GM12865 (cell line): Measurements from ENCODE around the gene UBE3B.

Source experiments
- DNase-seq: peaks from one replicate; pipeline ENCODE4 v3.0.0; 2010; ENCODE audit warnings: low read depth
- H3K4me3 ChIP-seq: 2 replicates; pipeline ENCODE4 v1.5.1; 2011; ENCODE audit warnings: mild to moderate bottlenecking, low read depth, low read length, control low read depth
- TF ChIP-seq, protein P1 (sequence below): IDR thresholded peaks from 2 replicates; pipeline ENCODE4 v1.5.1; 2011; ENCODE audit warnings: low read length, control low read depth, low read depth, inconsistent platforms; ENCODE audit not compliant: insufficient read depth; ENCODE audit errors: missing control alignments

UBE3B gene

GRCh38 chr12:109524466-109525278 lies 47.2 kb downstream of the UBE3B start:
- no peak for DNase-seq
- TF ChIP-seq, protein P1, sequence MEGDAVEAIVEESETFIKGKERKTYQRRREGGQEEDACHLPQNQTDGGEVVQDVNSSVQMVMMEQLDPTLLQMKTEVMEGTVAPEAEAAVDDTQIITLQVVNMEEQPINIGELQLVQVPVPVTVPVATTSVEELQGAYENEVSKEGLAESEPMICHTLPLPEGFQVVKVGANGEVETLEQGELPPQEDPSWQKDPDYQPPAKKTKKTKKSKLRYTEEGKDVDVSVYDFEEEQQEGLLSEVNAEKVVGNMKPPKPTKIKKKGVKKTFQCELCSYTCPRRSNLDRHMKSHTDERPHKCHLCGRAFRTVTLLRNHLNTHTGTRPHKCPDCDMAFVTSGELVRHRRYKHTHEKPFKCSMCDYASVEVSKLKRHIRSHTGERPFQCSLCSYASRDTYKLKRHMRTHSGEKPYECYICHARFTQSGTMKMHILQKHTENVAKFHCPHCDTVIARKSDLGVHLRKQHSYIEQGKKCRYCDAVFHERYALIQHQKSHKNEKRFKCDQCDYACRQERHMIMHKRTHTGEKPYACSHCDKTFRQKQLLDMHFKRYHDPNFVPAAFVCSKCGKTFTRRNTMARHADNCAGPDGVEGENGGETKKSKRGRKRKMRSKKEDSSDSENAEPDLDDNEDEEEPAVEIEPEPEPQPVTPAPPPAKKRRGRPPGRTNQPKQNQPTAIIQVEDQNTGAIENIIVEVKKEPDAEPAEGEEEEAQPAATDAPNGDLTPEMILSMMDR: no peak
- no peak overlapping the region for H3K4me3 ChIP-seq

DNA sequence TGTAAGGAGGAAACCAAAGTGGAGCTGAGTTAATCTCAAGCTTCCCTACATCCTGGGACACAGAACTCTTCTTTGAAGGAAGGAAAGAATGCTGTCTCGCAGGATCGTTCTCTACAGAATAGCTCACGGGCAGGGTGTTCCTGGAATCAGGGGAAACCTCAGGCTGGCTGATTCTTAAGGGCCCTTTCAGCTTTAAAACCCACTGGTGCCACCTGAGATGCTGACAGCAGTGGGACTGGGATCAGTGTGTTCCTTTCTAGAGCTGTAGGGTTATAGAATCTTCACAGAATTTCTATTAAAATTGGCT lies 47.8 kb downstream of the UBE3B start:
- no peak overlapping the region for H3K4me3 ChIP-seq
- TF ChIP-seq, protein P1: no peak
- no peak for DNase-seq

DNA sequence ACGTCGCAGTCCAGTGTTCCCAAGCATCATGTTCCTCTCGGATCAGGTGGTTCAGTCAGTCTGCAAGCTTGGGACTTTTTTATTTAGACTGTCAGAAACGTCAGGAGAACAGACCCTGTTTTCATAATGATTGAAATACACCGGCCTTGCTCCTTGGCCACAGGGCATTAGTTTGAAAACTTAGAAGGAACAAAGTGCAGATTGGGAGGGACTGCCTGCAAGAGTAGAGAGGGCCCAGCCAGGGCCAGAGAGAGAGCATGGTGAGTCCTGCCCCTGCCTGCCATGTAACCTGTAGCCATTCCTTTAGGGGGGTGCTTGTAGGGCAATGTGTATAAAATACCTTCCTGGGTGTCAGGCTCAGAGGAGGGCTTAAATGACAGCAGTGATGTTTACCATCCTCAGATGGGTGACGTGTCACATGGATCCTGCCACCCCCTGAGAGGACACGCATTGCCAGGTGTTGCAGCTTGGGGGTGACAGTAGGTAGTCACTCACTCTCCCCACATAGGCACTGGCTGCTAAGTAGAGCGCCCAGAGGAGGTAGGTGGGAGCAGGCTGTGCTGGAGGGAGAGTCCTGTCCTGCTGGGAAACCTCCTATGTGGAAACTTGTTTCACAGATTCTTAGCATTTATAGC lies 50.2 kb downstream of the UBE3B start:
- TF ChIP-seq, protein P1: no peak
- no peak for DNase-seq
- H3K4me3 ChIP-seq: no peak overlapping the region

DNA sequence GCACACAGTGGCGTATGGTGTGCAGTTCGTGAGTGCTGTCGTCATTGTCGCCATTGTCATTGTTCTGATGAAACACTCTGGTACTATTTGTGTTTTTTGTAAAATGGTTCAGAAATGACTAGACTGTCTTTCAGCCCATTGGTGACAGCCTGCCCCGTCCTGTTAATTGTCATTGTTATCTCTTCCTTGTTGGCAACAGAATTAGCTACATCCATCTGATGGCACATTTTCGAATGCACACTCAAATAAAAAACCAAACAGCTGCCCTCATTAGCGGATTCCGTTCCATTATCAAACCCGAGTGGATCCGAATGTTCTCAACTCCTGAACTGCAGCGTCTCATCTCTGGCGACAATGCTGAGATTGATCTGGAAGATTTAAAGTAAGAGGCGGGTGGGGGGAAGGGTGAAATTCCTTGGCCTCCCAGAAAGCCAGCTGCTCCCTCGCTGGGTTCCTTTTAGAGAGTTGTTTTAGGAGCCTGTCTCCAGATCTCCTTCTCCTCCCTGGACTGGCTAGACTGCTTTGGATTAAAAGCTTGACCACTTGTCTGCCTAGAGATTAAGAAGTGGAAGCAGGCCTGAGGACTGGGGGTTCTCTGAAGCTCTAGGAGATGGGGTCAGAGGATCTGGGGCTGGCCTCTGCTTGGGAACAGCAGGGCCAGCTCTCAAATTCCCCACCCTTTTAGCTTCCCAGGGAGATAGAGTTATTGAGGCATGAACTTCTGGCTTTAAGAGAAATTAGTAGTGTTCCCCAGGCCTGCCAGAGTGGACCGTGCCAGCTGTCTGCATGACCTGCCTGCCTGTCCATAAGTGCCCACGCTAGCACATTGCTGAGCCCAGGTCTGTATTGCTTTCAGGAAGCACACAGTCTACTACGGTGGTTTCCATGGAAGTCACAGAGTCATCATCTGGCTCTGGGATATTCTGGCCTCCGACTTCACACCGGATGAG lies 52.5 kb downstream of the UBE3B start:
- H3K4me3 ChIP-seq: no peak overlapping the region
- TF ChIP-seq, protein P1: no peak

GRCh38 chr12:109531411-109531810 lies 54.0 kb downstream of the UBE3B start:
- no peak overlapping the region for H3K4me3 ChIP-seq
- DNase-seq: no peak
- TF ChIP-seq, protein P1: no peak

More for the DNA sequence above, 52.5 kb downstream of the UBE3B start:
- DNase-seq: no peak

- no peak for DNase-seq
- TF ChIP-seq, protein P1: no peak
Measured at GRCh38 chr12:109532721-109533486, 55.5 kb downstream of the UBE3B start.

More at GRCh38 chr12:109532721-109533486, 55.5 kb downstream of the UBE3B start:
- no peak overlapping the region for H3K4me3 ChIP-seq
